HG03342 (cell line): ENCODE data around the gene CAPN13.

Experiments used
- ATAC-seq: cut with Tn5 transposase; IDR thresholded peaks from one replicate; pipeline ENCODE4 v1.9.1; 2021; ENCODE audit warnings: mild to moderate bottlenecking, moderate library complexity; ENCODE audit not compliant: unreplicated experiment

Gene CAPN13

GRCh38 chr2:30807249-30807648, at the start of gene CAPN13:
CAPN13 (minus strand) TSS chr2:30807446; CDS start chr2:30787325, 20,121 bp downstream.
- no peak for ATAC-seq

- ATAC-seq, result no peak
These were observed 40.6 kb upstream of the CAPN13 start for GRCh38 chr2:30847841-30848240.

- no peak for ATAC-seq
These were observed 40.1 kb upstream of the CAPN13 start for GRCh38 chr2:30847329-30847728.

- ATAC-seq, result no peak
These were observed 21.3 kb upstream of the CAPN13 start for GRCh38 chr2:30828586-30828985.

GRCh38 chr2:30826916-30827315, 19.7 kb upstream of the CAPN13 start:
- ATAC-seq, result no peak

GRCh38 chr2:30826481-30826880, 19.2 kb upstream of the CAPN13 start:
- ATAC-seq, result no peak

GRCh38 chr2:30823452-30823851, 16.2 kb upstream of the CAPN13 start:
- no peak for ATAC-seq

GRCh38 chr2:30821960-30822359, 14.7 kb upstream of the CAPN13 start:
- no peak for ATAC-seq

- ATAC-seq, result no peak
These were observed 13.3 kb upstream of the CAPN13 start for GRCh38 chr2:30820381-30821055.

GRCh38 chr2:30809938-30810337, 2.7 kb upstream of the CAPN13 start:
- no peak for ATAC-seq

GRCh38 chr2:30808695-30809094, 1.4 kb upstream of the CAPN13 start:
- ATAC-seq, result no peak

- no peak for ATAC-seq
These were observed 4.0 kb downstream of the CAPN13 start for GRCh38 chr2:30803281-30803680.

- no peak for ATAC-seq
These were observed 4.6 kb downstream of the CAPN13 start for GRCh38 chr2:30802611-30803010.

- no peak for ATAC-seq
These were observed 5.3 kb downstream of the CAPN13 start for GRCh38 chr2:30801821-30802455.

GRCh38 chr2:30800159-30800558, 7.1 kb downstream of the CAPN13 start:
- no peak for ATAC-seq

- ATAC-seq, result no peak
These were observed 7.9 kb downstream of the CAPN13 start for GRCh38 chr2:30799366-30799765.

GRCh38 chr2:30798536-30798991, 8.7 kb downstream of the CAPN13 start:
- ATAC-seq, result no peak

- ATAC-seq, result no peak
These were observed 9.7 kb downstream of the CAPN13 start for GRCh38 chr2:30797381-30798015.

GRCh38 chr2:30796699-30797098, 10.5 kb downstream of the CAPN13 start:
- no peak for ATAC-seq

- ATAC-seq, result no peak
These were observed 14.7 kb downstream of the CAPN13 start for GRCh38 chr2:30792521-30792920.

- no peak for ATAC-seq
These were observed 16.4 kb downstream of the CAPN13 start for GRCh38 chr2:30790879-30791278.

- ATAC-seq, result no peak
These were observed 17.5 kb downstream of the CAPN13 start for GRCh38 chr2:30789670-30790210.
